ENCODE measurements around the gene GPR61. TPM values are rescaled to one million over a fixed set of nuclear protein-coding genes. Genes with fewer than 3 reads are reported as not detected.

Gene GPR61
- not detected for total RNA-seq

GRCh38 chr1:109539676-109540075, at the start of gene GPR61:
TSS of gene GPR61 (plus strand) at chr1:109539872. CDS start at chr1:109543023, 3,151 bp downstream.
- TF ChIP-seq CTCF (IDR thresholded peaks at IDR 0.05) (no peak), POLR2A (IDR thresholded peaks at IDR 0.05) (no peak)
- 89% methylated on average over 1 of the region's 7 CpGs; no CpG with 5 or more reads in 1 of the 2 donors for WGBS, 2 donors

GRCh38 chr1:109490029-109490933, 49.4 kb upstream of the GPR61 start:
- intact Hi-C loops (cut with DNase I) = loop anchor here (5.0 kb wide), 1 partner anchor 42 kb away; no protein-coding TSS in a partner anchor
- 80 to 96% methylated on average over 2 to 4 of the region's 11 CpGs for WGBS, 2 donors
- Histone ChIP-seq H3K9me3 (no peaks in the 10 kb centered on the region), H3K36me3 (peaks cover 0 to 47% (median 0%) of the 10 kb centered on the region in 3 donors), H3K27me3 (no peaks in the 10 kb centered on the region), H3K4me3 (no peak overlapping the region), H3K27ac (no peak overlapping the region), H3K4me1 (peaks cover 14 to 30% (median 17%) of the 10 kb centered on the region in 3 donors)
- TF ChIP-seq POLR2A (IDR thresholded peaks at IDR 0.05) (no peak), CTCF (IDR thresholded peaks at IDR 0.05) (peak; percentile 61 to 80 (median 74))
- no peak for DNase-seq

More at GRCh38 chr1:109539676-109540075, at the start of gene GPR61:
- no peak for DNase-seq
- intact Hi-C loops (cut with DNase I) = loop anchor here (5.0 to 10.0 kb wide), 2 partner anchors 98 to 445 kb away; partner anchors contain the start of gene AHCYL1
- Histone ChIP-seq H3K4me3 (no peak within 1 kb of the TSS), H3K9me3 (no peaks in the 10 kb centered on the region), H3K4me1 (peaks cover 0 to 8% (median 0%) of the 10 kb centered on the region in 3 donors), H3K27me3 (no peaks in the 10 kb centered on the region), H3K27ac (no peak within 1 kb of the TSS), H3K36me3 (no peaks in the 10 kb centered on the region)

GRCh38 chr1:109490934-109491302, 48.8 kb upstream of the GPR61 start:
- Histone ChIP-seq H3K4me3 (no peak overlapping the region), H3K27ac (no peak overlapping the region), H3K9me3 (no peaks in the 10 kb centered on the region), H3K36me3 (peaks cover 0 to 52% (median 0%) of the 10 kb centered on the region in 3 donors), H3K4me1 (peaks cover 14 to 32% (median 14%) of the 10 kb centered on the region in 3 donors), H3K27me3 (no peaks in the 10 kb centered on the region)
- intact Hi-C loops (cut with DNase I) = loop anchor here (5.0 kb wide), 1 partner anchor 41 kb away; no protein-coding TSS in a partner anchor
- TF ChIP-seq POLR2A (IDR thresholded peaks at IDR 0.05) = no peak
- TF ChIP-seq CTCF (IDR thresholded peaks at IDR 0.05) = no peak
- DNase-seq = no peak
- WGBS, 2 donors = 93 to 100% methylated on average over 1 to 2 of the region's 11 CpGs

GRCh38 chr1:109491372-109491771, 48.3 kb upstream of the GPR61 start:
- no peaks in the 10 kb centered on the region for H3K9me3 ChIP-seq
- no peak for DNase-seq
- WGBS, 2 donors = 79% methylated on average over 4 of the region's 8 CpGs; no CpG with 5 or more reads in 1 of the 2 donors
- no peak overlapping the region for H3K27ac ChIP-seq
- no peaks in the 10 kb centered on the region for H3K27me3 ChIP-seq
- TF ChIP-seq CTCF (IDR thresholded peaks at IDR 0.05) (no peak), POLR2A (IDR thresholded peaks at IDR 0.05) (no peak)
- H3K4me1 ChIP-seq = peaks cover 14 to 36% (median 14%) of the 10 kb centered on the region in 3 donors
- no peak overlapping the region for H3K4me3 ChIP-seq
- peaks cover 0 to 56% (median 0%) of the 10 kb centered on the region in 3 donors for H3K36me3 ChIP-seq
- intact Hi-C loops (cut with DNase I) = loop anchor here (5.0 kb wide), 1 partner anchor 41 kb away; no protein-coding TSS in a partner anchor

- Histone ChIP-seq H3K27me3 (no peaks in the 10 kb centered on the region), H3K9me3 (no peaks in the 10 kb centered on the region), H3K4me1 (peaks cover 14 to 42% (median 14%) of the 10 kb centered on the region in 3 donors), H3K4me3 (no peak overlapping the region), H3K36me3 (peaks cover 0 to 60% (median 5%) of the 10 kb centered on the region in 3 donors), H3K27ac (no peak overlapping the region)
- no peak for TF ChIP-seq POLR2A (IDR thresholded peaks at IDR 0.05)
- TF ChIP-seq CTCF (IDR thresholded peaks at IDR 0.05) = no peak
- WGBS, 2 donors = 63 to 69% methylated on average over 4 of the region's 4 CpGs
- intact Hi-C loops (cut with DNase I) = loop anchor here (5.0 kb wide), 1 partner anchor 40 kb away; no protein-coding TSS in a partner anchor
- DNase-seq = no peak
Observed at GRCh38 chr1:109492779-109493178, 46.9 kb upstream of the GPR61 start.
